NCI-H69 (cell line): ENCODE data around the gene KRT15.

ENCODE experiments used
- DNase-seq: peaks from one replicate; lab custom pipeline; 2025; lab: John Stamatoyannopoulos, UW

KRT15 gene

DNA sequence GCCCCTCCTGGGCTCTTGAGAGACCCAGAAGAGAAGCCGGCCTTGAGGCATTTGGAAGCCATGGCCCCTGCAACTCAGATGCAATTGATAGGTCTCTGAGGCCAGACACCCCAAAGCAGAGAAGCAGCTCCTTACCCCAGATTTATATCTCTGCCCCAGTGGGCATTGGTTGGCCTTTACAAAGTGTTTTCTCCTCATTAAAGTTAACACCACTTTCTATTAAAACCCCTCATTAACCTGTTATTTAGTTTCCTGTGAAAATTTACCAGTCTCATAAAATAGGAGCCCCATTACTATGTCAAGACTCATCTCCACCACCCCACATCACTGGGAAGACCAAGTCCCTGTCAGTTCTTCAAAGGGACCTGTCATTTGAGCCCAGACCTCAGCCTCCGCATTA lies 37.7 kb downstream of the KRT15 start, which contains the start of gene KRT35:
Gene KRT35, minus strand, starts transcription at position 116 of the 400 bp plus-strand sequence. Its CDS starts 54 bp downstream, at position 62.
- no peak for DNase-seq

DNA sequence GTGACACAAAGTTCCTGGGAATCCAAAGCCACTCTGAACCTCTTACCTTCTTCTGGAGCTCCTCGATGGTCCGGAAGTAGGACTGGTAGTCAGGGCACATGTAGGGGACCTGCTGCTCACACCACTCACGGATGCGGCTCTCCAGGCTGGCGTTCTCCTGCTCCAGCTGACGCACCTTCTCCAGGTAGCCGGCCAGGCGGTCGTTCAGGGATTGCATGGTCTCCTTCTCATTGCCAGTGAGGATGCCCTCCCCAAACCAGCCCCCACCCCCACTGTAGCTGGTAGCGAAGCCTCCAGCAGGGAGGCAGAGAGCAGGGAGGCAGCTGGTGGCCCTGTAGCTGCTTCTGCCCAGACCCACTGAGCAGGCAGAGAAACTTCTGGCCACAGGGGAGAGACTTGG lies 38.1 kb downstream of the KRT15 start:
- no peak for DNase-seq

DNA sequence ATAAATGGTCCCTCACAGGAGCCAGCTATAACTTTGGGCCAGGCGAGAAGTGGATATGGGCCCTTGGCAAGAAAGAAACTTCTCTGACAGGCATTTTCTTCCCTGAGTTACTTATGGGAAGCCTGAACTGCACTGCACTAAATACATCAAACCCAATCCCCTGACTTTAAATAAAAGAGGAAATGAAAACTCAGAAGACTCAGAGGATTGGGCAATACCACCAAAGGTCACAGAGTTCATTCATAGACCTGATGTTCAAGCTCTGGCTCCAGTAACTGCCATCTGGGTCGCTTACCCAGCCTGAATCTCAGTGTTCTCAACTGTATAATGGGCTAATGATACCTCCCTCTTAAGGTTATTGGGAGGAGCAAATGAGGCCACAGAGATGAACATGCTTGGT lies 38.6 kb downstream of the KRT15 start:
- DNase-seq, result no peak

DNA sequence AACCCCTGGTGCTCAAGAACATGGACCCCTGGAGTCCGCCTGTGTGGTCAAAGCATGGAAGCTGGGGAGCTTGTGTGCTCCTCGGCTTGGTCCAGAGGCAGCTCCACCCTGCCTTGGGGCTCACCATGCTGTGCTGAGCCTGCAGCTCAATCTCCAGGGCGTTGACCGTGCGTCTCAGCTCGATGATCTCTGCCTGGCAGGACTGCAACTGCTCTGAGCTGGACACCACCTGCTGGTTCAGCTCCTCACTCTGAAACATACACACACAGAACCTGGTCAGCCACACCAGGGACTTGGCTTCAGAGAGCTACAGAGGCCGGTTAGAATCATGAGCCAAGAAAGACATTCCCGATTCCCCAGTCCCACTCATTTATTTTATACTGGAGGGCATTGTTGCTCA lies 40.5 kb downstream of the KRT15 start:
- no peak for DNase-seq

DNA sequence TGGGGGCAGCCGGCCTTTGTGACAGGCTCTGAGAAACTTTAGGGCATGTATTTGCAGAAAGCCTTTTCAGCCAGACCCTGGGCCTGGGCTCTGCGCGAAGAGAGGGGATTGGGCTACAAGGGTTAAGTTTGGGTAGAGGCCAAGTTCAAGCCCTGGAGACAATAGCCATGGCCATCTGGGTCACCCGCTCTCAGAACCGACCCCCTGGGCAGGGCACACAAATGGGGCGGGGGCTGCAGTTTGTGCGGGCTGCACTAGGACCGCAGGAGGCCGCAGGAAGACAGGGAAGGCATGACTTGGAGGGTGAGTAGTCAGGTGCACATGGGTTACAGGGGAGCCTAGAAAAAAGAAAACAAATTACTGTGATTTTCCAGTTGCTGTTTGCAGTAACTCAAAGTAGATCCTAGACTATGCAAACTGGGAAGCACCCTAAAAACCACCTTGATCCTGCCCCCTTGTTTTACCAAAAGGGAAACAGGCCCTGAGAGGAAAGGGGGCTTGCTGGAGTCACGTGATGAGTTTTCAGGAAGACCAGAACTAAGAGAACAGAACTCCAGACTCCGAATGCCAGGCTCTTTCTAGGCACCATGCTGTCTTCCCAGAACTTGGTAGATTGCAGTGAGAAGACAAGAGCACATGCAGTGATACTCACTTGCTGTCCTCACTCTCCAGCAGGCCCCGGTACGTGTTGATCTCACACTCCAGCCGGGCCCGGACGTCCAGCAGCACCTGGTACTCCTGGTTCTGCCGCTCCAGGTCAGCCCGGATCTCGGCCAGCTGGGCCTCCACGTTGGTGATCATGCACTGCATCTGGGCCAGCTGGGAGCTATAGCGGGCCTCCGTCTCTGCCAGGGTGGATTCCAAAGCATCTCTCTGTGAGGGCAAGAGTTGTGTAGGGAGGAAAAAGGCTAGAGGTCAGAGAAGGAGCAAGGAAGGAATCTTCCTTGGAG lies 41.5 kb downstream of the KRT15 start:
- no peak for DNase-seq

DNA sequence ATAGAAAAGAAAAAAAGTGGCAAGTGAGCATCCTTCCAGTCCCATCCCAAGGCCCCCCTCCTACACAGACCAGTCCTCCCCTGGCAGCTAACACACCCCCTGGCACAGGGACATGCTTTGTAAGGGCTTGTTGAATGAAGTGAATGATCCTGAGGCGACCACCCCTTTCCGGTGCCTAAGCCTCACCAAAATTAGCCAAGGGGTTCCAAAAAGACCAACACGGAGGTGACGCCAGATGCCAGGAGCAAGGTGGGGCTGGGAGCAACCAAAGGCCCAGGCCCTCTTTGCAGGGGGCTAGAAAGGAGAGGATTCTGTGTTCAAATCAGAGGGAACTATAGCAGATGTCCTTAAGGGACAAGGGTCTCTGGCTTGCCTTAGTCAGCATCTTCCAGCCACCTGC lies 43.3 kb downstream of the KRT15 start:
- no peak for DNase-seq

DNA sequence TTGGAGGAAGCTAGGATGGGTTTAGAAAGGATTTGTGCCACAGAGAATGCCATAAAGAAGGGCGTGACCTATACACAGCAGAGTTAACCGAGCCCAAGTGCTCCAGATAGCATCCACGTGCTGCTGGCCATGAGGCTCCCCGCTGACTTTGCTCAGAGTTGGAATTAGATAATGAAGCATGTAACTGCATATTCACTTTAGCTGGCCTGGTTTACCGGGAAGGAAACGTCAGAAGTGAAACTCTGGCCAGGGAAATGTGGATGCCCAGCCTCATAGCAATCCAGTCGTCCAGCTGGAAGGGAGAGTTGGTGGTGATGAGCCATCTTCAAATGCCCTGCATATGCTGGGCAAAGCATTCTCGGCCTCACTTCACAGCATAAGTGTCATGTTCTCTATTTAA lies 43.8 kb downstream of the KRT15 start:
- DNase-seq, result no peak

DNA sequence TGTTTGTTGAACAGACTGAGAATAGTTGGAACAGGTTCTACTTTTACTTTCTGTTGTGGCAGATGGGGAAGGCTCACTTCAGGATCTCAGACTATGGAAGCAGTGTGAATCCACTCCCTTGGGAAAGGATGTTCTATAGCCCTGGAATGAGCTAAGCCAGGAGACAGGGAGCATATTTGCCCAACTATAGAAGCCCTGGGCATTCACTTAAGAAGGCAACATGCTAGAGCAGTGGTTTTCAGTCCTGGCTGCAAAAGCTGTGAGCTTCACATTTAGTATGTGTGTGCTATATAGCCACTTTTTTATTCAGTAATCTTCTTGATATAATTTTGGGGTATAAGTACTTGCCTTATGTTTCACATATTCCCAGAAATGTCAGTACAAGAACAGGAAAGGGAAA lies 50.3 kb downstream of the KRT15 start:
- DNase-seq, result no peak

DNA sequence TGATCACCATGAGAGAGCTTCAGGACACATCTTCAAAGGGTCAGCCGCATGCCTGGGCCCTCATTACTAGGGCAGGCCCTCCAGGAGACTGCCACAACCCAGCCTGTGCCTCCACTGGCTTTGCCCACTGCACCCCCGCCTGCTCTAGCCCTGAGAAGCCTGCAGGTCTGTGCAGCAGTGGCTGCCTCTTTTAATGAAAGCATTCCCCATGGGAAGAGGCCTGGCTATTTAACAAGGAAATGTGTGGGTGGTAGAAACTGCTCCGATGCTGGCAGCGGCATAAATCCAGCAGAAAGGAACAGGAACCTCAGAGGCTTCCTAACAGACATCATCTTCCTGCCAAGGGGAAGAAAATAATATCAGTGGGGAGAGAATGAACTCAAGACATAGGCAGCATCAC lies 51.1 kb downstream of the KRT15 start:
- no peak for DNase-seq

DNA sequence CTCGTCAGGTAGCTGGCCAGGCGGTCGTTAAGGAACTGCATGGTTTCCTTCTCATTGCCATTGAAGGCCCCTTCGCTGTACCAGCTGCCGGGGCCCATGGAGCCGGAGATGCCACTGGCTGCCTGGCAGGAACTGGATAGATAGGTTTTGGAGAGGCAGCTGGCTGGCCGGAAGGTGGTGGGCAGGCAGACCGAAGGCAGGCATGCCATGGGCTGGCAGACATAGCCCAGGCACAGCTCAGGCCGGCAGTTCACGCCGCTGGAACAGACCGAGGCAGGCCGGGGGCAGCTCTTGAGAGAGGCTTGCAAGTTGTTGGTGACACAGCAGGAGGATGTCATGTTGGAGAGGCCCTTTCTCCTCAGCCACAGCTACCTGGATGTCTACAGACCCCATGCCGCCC lies 51.7 kb downstream of the KRT15 start, which contains the start of gene KRT32:
Gene KRT32, minus strand, starts transcription at position 399 of the 400 bp plus-strand sequence. Its CDS starts 61 bp downstream, at position 338.
- DNase-seq, result no peak

DNA sequence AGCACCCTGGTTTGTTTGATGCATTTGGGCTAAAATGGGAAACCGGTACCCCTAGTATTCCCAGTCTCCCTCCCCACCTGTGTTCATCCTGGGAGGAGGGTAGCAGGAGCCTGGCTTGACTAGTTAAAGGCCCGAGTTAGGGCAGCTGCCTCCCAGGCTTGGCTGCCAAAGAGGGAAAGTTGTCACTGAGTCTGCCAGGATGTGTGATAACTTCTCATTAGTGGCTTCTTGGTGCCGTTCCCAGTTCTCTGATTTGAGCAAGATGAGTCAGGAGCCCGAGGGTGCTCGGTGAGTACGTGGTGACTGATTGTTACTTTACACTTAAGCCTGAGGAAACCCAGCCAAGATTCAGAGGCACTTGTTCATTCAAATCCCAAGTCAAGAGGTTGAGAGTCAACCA lies 54.0 kb downstream of the KRT15 start:
- no peak for DNase-seq

DNA sequence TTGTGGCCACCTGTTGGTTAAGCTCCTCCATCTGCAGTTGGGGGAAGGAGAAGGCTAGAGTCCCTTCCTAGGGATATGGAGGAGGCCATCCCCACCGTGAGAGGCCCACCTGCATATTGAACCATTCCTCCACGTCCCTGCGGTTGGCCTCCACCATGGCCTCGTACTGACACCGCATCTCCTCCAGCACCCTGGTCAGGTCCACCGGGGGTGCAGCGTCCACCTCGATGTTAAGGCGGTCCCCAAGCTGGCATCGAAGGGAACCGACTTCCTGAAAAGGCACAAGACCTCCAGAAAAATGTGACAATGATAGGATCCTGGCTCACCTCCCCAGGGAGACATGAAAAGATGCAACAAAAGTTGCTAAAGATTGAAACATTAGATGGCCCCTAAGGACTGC lies 54.5 kb downstream of the KRT15 start:
- DNase-seq, result no peak

DNA sequence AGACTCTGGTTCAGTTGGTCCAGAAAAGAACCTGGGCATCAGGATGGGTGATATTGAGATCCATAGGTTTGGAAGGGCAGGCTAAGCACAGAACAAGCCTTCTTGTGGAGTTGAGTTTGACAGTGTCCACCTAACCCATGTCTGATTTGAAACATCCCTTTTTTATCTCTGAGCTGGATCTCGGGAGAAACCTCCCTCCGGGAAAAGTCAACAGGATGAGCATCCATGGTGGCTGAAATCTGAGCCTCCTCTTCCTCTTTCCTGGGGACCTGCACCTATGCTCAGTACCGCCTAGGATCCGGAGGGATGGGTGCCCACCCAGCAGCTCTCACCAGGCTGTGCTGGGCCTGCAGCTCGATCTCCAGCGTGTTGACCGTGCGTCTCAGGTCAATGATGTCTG lies 54.9 kb downstream of the KRT15 start:
- DNase-seq, result no peak
